Hepatic stellate cell (primary cell): Measurements from ENCODE around the gene TOMM6.

ENCODE experiments used
- DNase-seq: peaks from one replicate; pipeline ENCODE4 v3.0.0; 2011; ENCODE audit warnings: low spot score

The TOMM6 gene

GRCh38 chr6:41824571-41825569, 37.4 kb downstream of the TOMM6 start:
- DNase-seq, result no peak

- no peak for DNase-seq
Measured at GRCh38 chr6:41826343-41827022, 39.0 kb downstream of the TOMM6 start.

GRCh38 chr6:41832263-41832662, 44.8 kb downstream of the TOMM6 start:
- DNase-seq, result no peak

- DNase-seq, result no peak
Measured at GRCh38 chr6:41836022-41836659, 48.6 kb downstream of the TOMM6 start.

- DNase-seq, result no peak
Measured at GRCh38 chr6:41836660-41837052, 49.2 kb downstream of the TOMM6 start.
